IMR-90 (cell line): ENCODE data around the gene TIGD3. TPM values are rescaled to one million over a fixed set of nuclear protein-coding genes. Genes with fewer than 3 reads are reported as not detected.

Source experiments
- ATAC-seq: fragments of 200-7000 bp; cut with Tn5 transposase; 2 replicates; pipeline ENCODE4 v1.9.1; 2020; ENCODE audit warnings: low read depth, mild to moderate bottlenecking, moderate library complexity
- BruUV-seq: library from RNA; stranded (reverse); fragments of 400-500 nt; replicated peaks from 2 replicates; lab custom pipeline; 2021; lab: Mats Ljungman, UMichigan
- CTCF ChIA-PET: fragments of 300-600 bp; formaldehyde crosslinking; extraction: SDS; loops from one replicate; lab custom pipeline; 2021; ENCODE audit warnings: antibody characterized with exemption; lab: Yijun Ruan, JAX
- POLR2A ChIA-PET: fragments of 300-600 bp; sonication (Branson Sonifier 250); formaldehyde crosslinking; loops from one replicate; lab custom pipeline; 2022; ENCODE audit warnings: antibody characterized with exemption; ENCODE audit not compliant: unreplicated experiment; lab: Charles Lee
- DNase-seq: peaks from one replicate; pipeline ENCODE4 v3.0.0; 2013
- H2AFZ ChIP-seq: replicated peaks from 2 replicates; pipeline ENCODE3; 2013; ENCODE audit warnings: low read length, mild to moderate bottlenecking; ENCODE audit not compliant: poor library complexity
- H2AK5ac ChIP-seq: 2 replicates; pipeline ENCODE4 v1.6.1; 2013; ENCODE audit warnings: low read depth, low read length, inconsistent platforms
- H2AK9ac ChIP-seq: replicated peaks from 2 replicates; pipeline ENCODE3; 2013; ENCODE audit warnings: mild to moderate bottlenecking, low read depth, low read length, moderate library complexity; ENCODE audit not compliant: poor library complexity
- H2BK120ac ChIP-seq: 2 replicates; pipeline ENCODE4 v1.6.1; 2013; ENCODE audit warnings: low read depth, low read length, inconsistent platforms
- H2BK15ac ChIP-seq: 3 replicates; pipeline ENCODE4 v1.6.1; 2013; ENCODE audit warnings: low read depth, low read length, inconsistent platforms
- H2BK20ac ChIP-seq: 2 replicates; pipeline ENCODE4 v1.6.1; 2013; ENCODE audit warnings: low read depth, mild to moderate bottlenecking, inconsistent platforms, low read length, moderate library complexity
- H2BK5ac ChIP-seq: 2 replicates; pipeline ENCODE4 v1.6.1; 2013; ENCODE audit warnings: mild to moderate bottlenecking, low read depth, low read length, inconsistent platforms; ENCODE audit not compliant: poor library complexity, severe bottlenecking
- H3K14ac ChIP-seq: replicated peaks from 2 replicates; pipeline ENCODE4 v1.6.1; 2013; ENCODE audit warnings: low read depth, low read length, inconsistent platforms
- H3K18ac ChIP-seq: 2 replicates; pipeline ENCODE4 v1.6.1; 2013; ENCODE audit warnings: low read depth, low read length, control low read depth
- H3K23ac ChIP-seq: 2 replicates; pipeline ENCODE4 v1.6.1; 2013; ENCODE audit warnings: low read depth, low read length, inconsistent platforms
- H3K27ac ChIP-seq: 2 replicates; pipeline ENCODE4 v1.5.1; 2013; ENCODE audit warnings: mild to moderate bottlenecking, control low read depth, low read length; ENCODE audit not compliant: insufficient read depth
- H3K27me3 ChIP-seq: 2 replicates; pipeline ENCODE4 v1.6.1; 2013; ENCODE audit warnings: low read length; ENCODE audit not compliant: control insufficient read depth, insufficient read depth
- H3K36me3 ChIP-seq: 2 replicates; pipeline ENCODE4 v1.6.1; 2013; ENCODE audit warnings: low read length, mixed read lengths; ENCODE audit not compliant: control insufficient read depth, insufficient read depth
- H3K4ac ChIP-seq: 2 replicates; pipeline ENCODE4 v1.6.1; 2013; ENCODE audit warnings: low read depth, low read length, inconsistent platforms
- H3K4me1 ChIP-seq: 2 replicates; pipeline ENCODE4 v1.6.1; 2013; ENCODE audit warnings: low read length, mixed read lengths; ENCODE audit not compliant: control insufficient read depth, insufficient read depth
- H3K4me2 ChIP-seq: 2 replicates; pipeline ENCODE4 v1.6.1; 2013; ENCODE audit warnings: low read depth, mild to moderate bottlenecking, control low read depth, low read length, moderate library complexity
- H3K4me3 ChIP-seq: 2 replicates; pipeline ENCODE4 v1.5.1; 2013; ENCODE audit warnings: low read depth, mild to moderate bottlenecking, control low read depth, low read length, moderate library complexity; ENCODE audit not compliant: insufficient read depth
- H3K56ac ChIP-seq: 2 replicates; pipeline ENCODE4 v1.6.1; 2013; ENCODE audit warnings: low read length, inconsistent platforms; ENCODE audit not compliant: insufficient read depth; ENCODE audit errors: extremely low read depth
- H3K79me1 ChIP-seq, 2 experiments: 2 replicates each; pipeline ENCODE4 v1.6.1; 2013; ENCODE audit warnings: low read length in 2 of 2, inconsistent platforms in 1 of 2, low read depth in 1 of 2
- H3K9ac ChIP-seq: 2 replicates; pipeline ENCODE4 v1.6.1; 2013; ENCODE audit warnings: low read depth, low read length, control low read depth
- H3K9me1 ChIP-seq: 2 replicates; pipeline ENCODE4 v1.6.1; 2013; ENCODE audit warnings: low read length, inconsistent platforms; ENCODE audit not compliant: insufficient read depth
- H3K9me3 ChIP-seq: 2 replicates; pipeline ENCODE4 v1.6.1; 2013; ENCODE audit warnings: low read length; ENCODE audit not compliant: control insufficient read depth, insufficient read depth
- H4K20me1 ChIP-seq: 2 replicates; pipeline ENCODE4 v1.6.1; 2013; ENCODE audit warnings: low read length, inconsistent platforms; ENCODE audit not compliant: insufficient read depth
- H4K5ac ChIP-seq: 2 replicates; pipeline ENCODE4 v1.6.1; 2013; ENCODE audit warnings: mild to moderate bottlenecking, low read depth, low read length, control low read depth
- H4K8ac ChIP-seq, 2 experiments: 2 replicates each; pipeline ENCODE4 v1.6.1; 2013; ENCODE audit warnings: low read depth in 2 of 2, low read length in 2 of 2, control low read depth in 1 of 2, inconsistent platforms in 1 of 2
- H4K91ac ChIP-seq: 2 replicates; pipeline ENCODE4 v1.6.1; 2013; ENCODE audit warnings: low read depth, low read length, inconsistent platforms; ENCODE audit not compliant: insufficient read depth
- BHLHE40 ChIP-seq: fragments of 150-350 bp; IDR thresholded peaks from 2 replicates; pipeline ENCODE4 v1.6.1; 2016; ENCODE audit warnings: mild to moderate bottlenecking, low read depth, low read length
- CEBPB ChIP-seq: IDR thresholded peaks from 2 replicates; pipeline ENCODE4 v1.6.1; 2012; ENCODE audit warnings: low read depth, low read length, improper control_type of control experiment
- FOS ChIP-seq: fragments of 150-350 bp; IDR thresholded peaks from 2 replicates; pipeline ENCODE4 v1.6.1; 2016; ENCODE audit warnings: low read depth, low read length
- MAFK ChIP-seq: IDR thresholded peaks from 2 replicates; pipeline ENCODE4 v1.6.1; 2012; ENCODE audit warnings: low read depth, low read length, improper control_type of control experiment
- MAZ ChIP-seq: IDR thresholded peaks from 2 replicates; pipeline ENCODE4 v1.6.1; 2012; ENCODE audit warnings: low read depth, mild to moderate bottlenecking, low read length, improper control_type of control experiment, moderate library complexity, borderline replicate concordance
- MXI1 ChIP-seq: IDR thresholded peaks from 2 replicates; pipeline ENCODE4 v1.6.1; 2012; ENCODE audit warnings: low read depth, mild to moderate bottlenecking, low read length, moderate library complexity, borderline replicate concordance
- NFE2L2 ChIP-seq: fragments of 150-350 bp; IDR thresholded peaks from 2 replicates; pipeline ENCODE4 v1.6.1; 2016; ENCODE audit warnings: low read depth, mild to moderate bottlenecking, low read length
- POLR2A ChIP-seq: IDR thresholded peaks from 2 replicates; pipeline ENCODE4 v1.6.1; 2012; ENCODE audit warnings: mild to moderate bottlenecking, low read depth, low read length
- RAD21 ChIP-seq: IDR thresholded peaks from 2 replicates; pipeline ENCODE4 v1.6.1; 2012; ENCODE audit warnings: low read length, improper control_type of control experiment
- RCOR1 ChIP-seq: IDR thresholded peaks from 2 replicates; pipeline ENCODE4 v1.6.1; 2012; ENCODE audit warnings: mild to moderate bottlenecking, low read length, improper control_type of control experiment; ENCODE audit not compliant: insufficient replicate concordance
- RFX5 ChIP-seq: IDR thresholded peaks from 2 replicates; pipeline ENCODE4 v1.8.0; 2012; ENCODE audit warnings: low read depth, mild to moderate bottlenecking, low read length, moderate library complexity
- SMC3 ChIP-seq: fragments of 150-350 bp; IDR thresholded peaks from 2 replicates; pipeline ENCODE4 v1.6.1; 2016; ENCODE audit warnings: low read depth, mild to moderate bottlenecking, antibody characterized with exemption, low read length, moderate library complexity
- WGBS, 2 experiments: methylation state at CpG; one replicate each; pipeline versions ENCODE4 v1.1.5 to v1.1.7; 2013; ENCODE audit warnings: missing lambda C conversion rate in 2 of 2; ENCODE audit not compliant: insufficient read length in 1 of 2; ENCODE audit errors: extremely low coverage in 2 of 2; 5-methylcytosine and 5-hydroxymethylcytosine counted together
- dilution Hi-C: fragments of 300-500 bp; cut with HindIII; formaldehyde crosslinking; loops from one replicate; pipeline ENCODE4 v1.14.3; 2018; ENCODE audit warnings: low sequenced_read_pairs; ENCODE audit not compliant: unreplicated experiment
- in situ Hi-C: fragments of 300-500 bp; cut with MboI; formaldehyde crosslinking; loops from 3 replicates; pipeline ENCODE4 v1.14.3; 2019; ENCODE audit warnings: low sequenced_read_pairs, inconsistent platforms, mixed read lengths
- intact Hi-C: fragments of 100-400 bp; cut with micrococcal nuclease; formaldehyde crosslinking; loops from 2 replicates; pipeline ENCODE4 v1.10.0; 2022
- polyA plus RNA-seq, 3 experiments: library from polyadenylated mRNA; depleted of rRNA; stranded (reverse); fragments of >200 nt; gene quantifications; 2 replicates each; pipeline ENCODE4 v1.2.3, GENCODE V29; 2012; ENCODE audit warnings: low replicate concordance in 1 of 3
- total RNA-seq: library from RNA; depleted of rRNA; stranded (reverse); fragments of >200 nt; gene quantifications from 2 replicates; pipeline ENCODE4 v1.2.3, GENCODE V29; 2012
- TF ChIP-seq, protein P1 (sequence below): conservative IDR thresholded peaks from 2 replicates; pipeline ENCODE4 v1.5.1; 2012; ENCODE audit warnings: mild to moderate bottlenecking, low read depth, low read length, improper control_type of control experiment
- TF ChIP-seq, protein P2 (sequence below): fragments of 150-350 bp; IDR thresholded peaks from 2 replicates; pipeline ENCODE4 v1.6.1; 2016; ENCODE audit warnings: low read depth, mild to moderate bottlenecking, low read length, moderate library complexity, borderline replicate concordance
- TF ChIP-seq, protein P3 (sequence below): fragments of 150-350 bp; IDR thresholded peaks from 2 replicates; pipeline ENCODE4 v1.6.1; 2017; ENCODE audit warnings: mild to moderate bottlenecking, antibody characterized with exemption, low read length, low read depth

TIGD3 gene
- total and polyA plus RNA-seq, 2 of the 4 experiments (the other 2 are of a cell fraction): 0.12 TPM; not detected in 1

DNA sequence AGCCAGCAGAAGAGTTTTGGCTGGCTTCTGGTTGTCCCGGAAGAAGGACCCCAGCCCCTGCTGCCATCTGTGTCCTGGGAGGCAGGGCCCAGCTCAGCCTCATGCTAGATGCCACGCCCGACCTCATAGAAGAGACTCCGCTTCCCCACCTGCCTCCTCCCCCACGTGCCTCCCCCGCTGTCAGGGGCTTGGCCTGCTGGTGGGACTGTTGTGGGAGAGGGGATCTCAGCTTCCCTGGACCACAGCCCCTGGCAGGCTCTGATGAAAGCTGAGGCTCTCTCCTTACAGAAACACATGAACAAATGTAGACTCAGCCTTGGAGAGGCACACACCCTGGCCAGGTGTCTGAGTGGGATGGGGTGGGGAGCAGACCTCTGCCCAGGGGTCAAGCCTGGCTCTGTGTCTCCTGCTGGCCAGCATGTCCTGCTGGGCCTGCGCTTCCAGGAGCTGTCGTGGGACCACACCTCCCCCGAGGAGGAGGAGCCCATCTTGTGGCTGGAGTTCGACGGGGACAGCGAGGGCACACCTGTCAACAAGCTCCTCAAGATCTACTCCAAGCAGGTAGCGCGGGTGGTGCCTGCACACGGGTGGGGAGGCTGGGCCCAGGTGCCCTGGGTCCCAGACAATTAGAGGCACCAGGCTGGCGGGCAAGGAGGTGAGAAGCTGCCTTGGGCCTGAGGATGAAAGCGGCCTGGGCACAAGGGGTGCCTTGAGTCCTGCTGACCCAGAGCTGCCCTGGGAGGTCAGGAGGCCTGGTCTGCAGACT, 45.9 kb downstream of the TIGD3 start:
- no TSS peak for BruUV-seq
- no peak overlapping the region for H3K56ac ChIP-seq
- no peak overlapping the region for H4K5ac ChIP-seq
- H3K4me3 ChIP-seq: no peak overlapping the region
- H3K79me1 ChIP-seq: peaks cover 9 to 43% of the 10 kb centered on the region in 2 experiments
- H3K27ac ChIP-seq: no peak overlapping the region
- no peak overlapping the region for H3K14ac ChIP-seq
- H3K36me3 ChIP-seq: peaks cover 63% of the 10 kb centered on the region
- H2AFZ ChIP-seq: no peak overlapping the region
- H3K23ac ChIP-seq: no peak overlapping the region
- peaks cover 4% of the 10 kb centered on the region for H3K9me1 ChIP-seq
- no peak overlapping the region for H2AK9ac ChIP-seq
- dilution Hi-C loops: no loop called here
- H3K27me3 ChIP-seq: no peaks in the 10 kb centered on the region
- H3K18ac ChIP-seq: no peak overlapping the region
- no peak overlapping the region for H3K4me2 ChIP-seq
- ATAC-seq: no peak
- no peak overlapping the region for H2BK5ac ChIP-seq
- H4K8ac ChIP-seq: no peak overlapping the region
- H3K4me1 ChIP-seq: no peaks in the 10 kb centered on the region
- 94% methylated on average over 5 of the region's 17 CpGs; no CpG with 5 or more reads in 1 of the 2 experiments for WGBS, 2 experiments
- H4K91ac ChIP-seq: no peak overlapping the region
- H4K20me1 ChIP-seq: peaks cover 7% of the 10 kb centered on the region
- POLR2A ChIA-PET: interaction anchor here (0.5 kb wide), 1 partner anchor 191 kb away, joined by 6 read pairs; no protein-coding TSS in a partner anchor
- in situ Hi-C loops: no loop called here
- no peak overlapping the region for H2AK5ac ChIP-seq
- no peak for DNase-seq
- CTCF ChIA-PET: no interaction called here
- H3K9me3 ChIP-seq: no peaks in the 10 kb centered on the region
- no peak overlapping the region for H2BK15ac ChIP-seq
- intact Hi-C loops: no loop called here
- H2BK20ac ChIP-seq: no peak overlapping the region
- H2BK120ac ChIP-seq: no peak overlapping the region
- no peak overlapping the region for H3K9ac ChIP-seq
- H3K4ac ChIP-seq: no peak overlapping the region
- TF ChIP-seq MAFK: no peak
- no peak for TF ChIP-seq CEBPB
- TF ChIP-seq SMC3: no peak
- TF ChIP-seq POLR2A: no peak
- TF ChIP-seq RAD21: no peak
- TF ChIP-seq RCOR1: no peak
- TF ChIP-seq NFE2L2: no peak
- no peak for TF ChIP-seq MAZ
- TF ChIP-seq MXI1: no peak
- TF ChIP-seq, protein P1, sequence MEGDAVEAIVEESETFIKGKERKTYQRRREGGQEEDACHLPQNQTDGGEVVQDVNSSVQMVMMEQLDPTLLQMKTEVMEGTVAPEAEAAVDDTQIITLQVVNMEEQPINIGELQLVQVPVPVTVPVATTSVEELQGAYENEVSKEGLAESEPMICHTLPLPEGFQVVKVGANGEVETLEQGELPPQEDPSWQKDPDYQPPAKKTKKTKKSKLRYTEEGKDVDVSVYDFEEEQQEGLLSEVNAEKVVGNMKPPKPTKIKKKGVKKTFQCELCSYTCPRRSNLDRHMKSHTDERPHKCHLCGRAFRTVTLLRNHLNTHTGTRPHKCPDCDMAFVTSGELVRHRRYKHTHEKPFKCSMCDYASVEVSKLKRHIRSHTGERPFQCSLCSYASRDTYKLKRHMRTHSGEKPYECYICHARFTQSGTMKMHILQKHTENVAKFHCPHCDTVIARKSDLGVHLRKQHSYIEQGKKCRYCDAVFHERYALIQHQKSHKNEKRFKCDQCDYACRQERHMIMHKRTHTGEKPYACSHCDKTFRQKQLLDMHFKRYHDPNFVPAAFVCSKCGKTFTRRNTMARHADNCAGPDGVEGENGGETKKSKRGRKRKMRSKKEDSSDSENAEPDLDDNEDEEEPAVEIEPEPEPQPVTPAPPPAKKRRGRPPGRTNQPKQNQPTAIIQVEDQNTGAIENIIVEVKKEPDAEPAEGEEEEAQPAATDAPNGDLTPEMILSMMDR: no peak
- no peak for TF ChIP-seq FOS
- TF ChIP-seq, protein P2, sequence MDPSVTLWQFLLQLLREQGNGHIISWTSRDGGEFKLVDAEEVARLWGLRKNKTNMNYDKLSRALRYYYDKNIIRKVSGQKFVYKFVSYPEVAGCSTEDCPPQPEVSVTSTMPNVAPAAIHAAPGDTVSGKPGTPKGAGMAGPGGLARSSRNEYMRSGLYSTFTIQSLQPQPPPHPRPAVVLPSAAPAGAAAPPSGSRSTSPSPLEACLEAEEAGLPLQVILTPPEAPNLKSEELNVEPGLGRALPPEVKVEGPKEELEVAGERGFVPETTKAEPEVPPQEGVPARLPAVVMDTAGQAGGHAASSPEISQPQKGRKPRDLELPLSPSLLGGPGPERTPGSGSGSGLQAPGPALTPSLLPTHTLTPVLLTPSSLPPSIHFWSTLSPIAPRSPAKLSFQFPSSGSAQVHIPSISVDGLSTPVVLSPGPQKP: no peak
- no peak for TF ChIP-seq BHLHE40
- TF ChIP-seq RFX5: no peak
- TF ChIP-seq, protein P3, sequence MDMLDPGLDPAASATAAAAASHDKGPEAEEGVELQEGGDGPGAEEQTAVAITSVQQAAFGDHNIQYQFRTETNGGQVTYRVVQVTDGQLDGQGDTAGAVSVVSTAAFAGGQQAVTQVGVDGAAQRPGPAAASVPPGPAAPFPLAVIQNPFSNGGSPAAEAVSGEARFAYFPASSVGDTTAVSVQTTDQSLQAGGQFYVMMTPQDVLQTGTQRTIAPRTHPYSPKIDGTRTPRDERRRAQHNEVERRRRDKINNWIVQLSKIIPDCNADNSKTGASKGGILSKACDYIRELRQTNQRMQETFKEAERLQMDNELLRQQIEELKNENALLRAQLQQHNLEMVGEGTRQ: no peak
